Stimulated activated CD8-positive, alpha-beta memory T cell treated with anti-CD3 and anti-CD28 coated beads, Interleukin-15, amount 100 ng/mL, for 48 hours (primary cell): ENCODE measurements around the gene HOXA1.
"Not testable (repeated sequence)": the region's sequence is repeated elsewhere in the genome, so short reads cannot be mapped to it uniquely, and the experiment has no call there.

ENCODE experiments used
- DNase-seq, 2 donors: peaks; one replicate each; pipeline ENCODE4 v3.0.0-alpha.2; 2020; ENCODE audit warnings: low read depth in 2 of 2

Gene HOXA1

DNA sequence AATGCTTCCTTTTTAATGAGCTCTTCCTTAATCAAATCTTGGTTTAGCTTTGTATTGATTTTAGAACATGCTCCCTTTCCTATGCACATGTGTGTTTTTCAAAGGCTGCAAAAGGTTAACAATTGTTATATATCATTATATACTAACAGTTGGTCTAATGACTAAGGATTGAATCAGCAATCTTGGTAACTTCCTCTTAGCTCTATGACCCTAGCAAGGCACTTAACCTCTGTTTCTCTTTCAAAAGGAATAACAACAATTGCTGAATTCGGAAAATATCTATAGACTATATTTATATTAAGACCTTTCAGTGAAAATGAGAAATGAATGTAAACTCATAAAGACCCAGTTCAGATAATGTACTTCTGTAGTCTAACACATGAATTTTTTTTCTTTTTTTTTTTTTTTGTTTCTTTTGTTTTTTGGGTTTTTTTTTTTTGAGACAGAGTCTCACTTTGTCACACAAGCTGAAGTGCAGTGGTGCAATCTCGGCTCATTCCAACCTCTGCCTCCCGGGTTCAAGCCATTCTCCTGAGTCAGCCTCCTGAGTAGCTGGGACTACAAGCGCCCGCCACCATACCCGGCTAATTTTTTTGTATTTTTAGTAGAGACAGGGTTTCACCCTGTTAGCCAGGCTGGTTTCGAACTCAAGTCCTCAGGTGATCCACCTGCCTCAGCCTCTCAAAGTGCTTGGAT is 48.8 kb downstream of the HOXA1 start:
- DNase-seq: no peak

DNA sequence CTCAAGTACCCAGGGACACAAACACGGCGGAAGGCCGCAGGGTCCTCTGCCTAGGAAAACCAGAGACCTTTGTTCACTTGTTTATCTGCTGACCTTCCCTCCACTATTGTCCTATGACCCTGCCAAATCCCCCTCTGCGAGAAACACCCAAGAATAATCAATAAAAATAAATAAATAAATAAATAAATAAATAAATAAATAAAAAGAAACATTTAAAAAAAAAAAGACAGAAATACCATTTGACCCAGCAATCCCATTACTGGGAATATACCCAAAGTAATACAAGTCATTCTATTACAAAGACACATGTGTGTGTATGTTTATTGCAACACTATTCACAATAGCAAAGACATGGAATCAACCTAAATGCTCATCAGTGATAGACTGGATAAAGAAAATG is 49.8 kb downstream of the HOXA1 start:
- not testable (repeated sequence) for DNase-seq

DNA sequence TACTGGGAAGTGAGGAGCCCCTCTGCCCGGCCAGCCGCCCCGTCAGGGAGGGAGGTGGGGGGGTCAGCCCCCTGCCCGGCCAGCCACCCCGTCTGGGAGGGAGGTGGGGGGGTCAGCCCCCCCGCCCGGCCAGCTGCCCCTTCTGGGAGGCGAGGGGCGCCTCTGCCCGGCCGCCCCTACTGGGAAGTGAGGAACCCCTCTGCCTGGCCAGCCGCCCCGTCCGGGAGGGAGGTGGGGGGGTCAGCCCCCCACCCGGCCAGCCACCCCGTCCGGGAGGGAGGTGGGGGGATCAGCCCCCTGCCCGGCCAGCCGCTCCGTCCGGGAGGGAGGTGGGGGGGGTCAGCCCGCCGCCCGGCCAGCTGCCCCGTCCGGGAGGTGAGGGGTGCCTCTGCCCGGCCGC is 50.7 kb downstream of the HOXA1 start:
- DNase-seq: not testable (repeated sequence)
